ENCODE data around the gene C6orf163. TPM values are rescaled to one million over a fixed set of nuclear protein-coding genes. Genes with fewer than 3 reads are reported as not detected.
"Not testable (repeated sequence)": the region's sequence is repeated elsewhere in the genome, so short reads cannot be mapped to it uniquely, and the experiment has no call there.

Gene C6orf163
- 3.1 TPM for polyA plus RNA-seq
- long read RNA-seq, donor 1, result 0 reads
- long read RNA-seq, donor 2, result 0 reads
- long read RNA-seq, donor 3, result 0 reads
- long read RNA-seq, donor 4, result 0 reads
- long read RNA-seq, donor 5, result 0 reads
- long read RNA-seq, donor 6, result 0 reads
- long read RNA-seq, donor 7, result 0 reads
- long read RNA-seq, donor 8, result 0 reads
- long read RNA-seq, donor 9, result 0 reads
- long read RNA-seq, donor 10, partial matches to known transcripts, result 0 of 1 reads
- long read RNA-seq, donor 10, other reads (novel, unspliced or antisense), result 0 of 1 reads
- long read RNA-seq, donor 11, result 0 reads

DNA sequence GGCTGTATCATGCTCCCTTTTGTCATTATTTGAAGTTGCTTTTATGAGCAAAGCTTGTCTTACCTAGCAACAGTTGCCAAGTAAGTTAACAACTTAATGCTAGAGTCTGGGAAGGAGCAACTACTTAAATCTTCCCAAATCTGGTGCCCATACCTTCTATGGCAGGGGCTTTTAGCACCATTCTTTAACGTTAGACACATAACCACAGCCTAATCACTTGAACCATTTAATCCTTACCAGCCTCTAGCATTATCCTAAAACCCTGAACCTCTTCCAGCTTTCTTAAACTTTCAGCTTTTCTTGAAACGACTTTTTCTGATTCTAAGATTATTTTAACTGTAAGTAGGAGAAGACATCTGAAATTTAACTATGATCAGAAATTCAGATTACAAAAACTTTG lies at the start of gene C6orf163:
C6orf163 (plus strand) TSS at position 83 of the 400 bp plus-strand sequence; CDS start at position 370, 287 bp downstream.
- WGBS (ENCODE audit: insufficient coverage, low lambda C conversion rate), result 89% methylated on average over 2 of the region's 2 CpGs

DNA sequence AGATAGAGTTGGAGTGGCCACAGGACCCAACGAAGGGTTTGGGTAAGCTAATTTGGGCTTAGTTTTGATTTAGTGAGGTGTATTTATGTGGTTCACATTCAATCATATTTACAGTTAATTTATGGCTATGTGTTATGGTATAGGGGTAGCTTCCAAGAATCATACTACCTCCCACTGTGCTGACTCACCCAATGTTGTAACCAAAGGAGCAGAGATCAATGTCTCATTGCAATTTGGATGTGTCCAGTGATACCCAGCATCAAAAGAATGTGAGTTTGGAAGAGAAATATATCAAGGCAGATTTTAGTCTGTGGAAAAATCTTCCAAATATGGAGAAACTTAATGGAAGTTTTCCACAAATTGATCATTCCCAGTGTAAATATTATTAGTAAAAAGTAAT lies 47.5 kb upstream of the C6orf163 start:
- no CpG with 5 or more reads among the region's 1 CpG for WGBS (ENCODE audit: insufficient coverage, low lambda C conversion rate)
- Histone ChIP-seq H3K4me1 (ENCODE audit: control insufficient read depth, insufficient read depth, low read length) (no peaks in the 10 kb centered on the region), H3K9me3 (ENCODE audit: control insufficient read depth, low read depth, low read length) (no peaks in the 10 kb centered on the region), H3K4me3 (ENCODE audit: low read length) (no peak overlapping the region), H3K27me3 (ENCODE audit: control insufficient read depth, insufficient read depth, low read length) (peaks cover 9% of the 10 kb centered on the region), H3K36me3 (ENCODE audit: control insufficient read depth, insufficient read depth, low read length) (no peaks in the 10 kb centered on the region), H3K27ac (ENCODE audit: low read length) (no peak overlapping the region)
- DNase-seq, result no peak

More for the DNA sequence above, at the start of gene C6orf163:
- DNase-seq, result no peak
- H3K4me1 ChIP-seq (ENCODE audit: control insufficient read depth, insufficient read depth, low read length), result peaks cover 7% of the 10 kb centered on the region
- H3K27me3 ChIP-seq (ENCODE audit: control insufficient read depth, insufficient read depth, low read length), result no peaks in the 10 kb centered on the region
- no peak within 1 kb of the TSS for H3K27ac ChIP-seq (ENCODE audit: low read length)
- H3K36me3 ChIP-seq (ENCODE audit: control insufficient read depth, insufficient read depth, low read length), result no peaks in the 10 kb centered on the region
- H3K4me3 ChIP-seq (ENCODE audit: low read length), result no peak within 1 kb of the TSS
- no peaks in the 10 kb centered on the region for H3K9me3 ChIP-seq (ENCODE audit: control insufficient read depth, low read depth, low read length)

DNA sequence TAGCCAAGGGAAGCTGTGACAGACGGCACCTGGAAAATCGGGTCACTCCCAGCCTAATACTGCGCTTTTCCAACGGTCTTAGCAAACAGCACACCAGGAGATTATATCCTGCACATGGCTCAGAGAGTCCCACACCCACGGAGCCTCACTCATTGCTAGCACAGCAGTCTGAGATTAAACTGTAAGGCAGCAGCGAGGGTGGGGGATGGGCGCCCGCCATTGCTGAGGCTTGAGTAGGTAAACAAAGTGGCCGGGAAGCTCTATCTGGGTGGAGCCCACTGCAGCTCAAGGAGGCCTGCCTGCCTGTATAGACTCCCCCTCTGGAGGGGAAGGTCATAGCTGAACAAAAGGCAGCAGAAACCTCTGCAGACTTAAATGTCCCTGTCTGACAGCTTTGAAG lies 43.3 kb upstream of the C6orf163 start:
- H3K4me1 ChIP-seq (ENCODE audit: control insufficient read depth, insufficient read depth, low read length); H3K27me3 ChIP-seq (ENCODE audit: control insufficient read depth, insufficient read depth, low read length); H3K27ac ChIP-seq (ENCODE audit: low read length); DNase-seq; H3K9me3 ChIP-seq (ENCODE audit: control insufficient read depth, low read depth, low read length); H3K4me3 ChIP-seq (ENCODE audit: low read length); H3K36me3 ChIP-seq (ENCODE audit: control insufficient read depth, insufficient read depth, low read length): not testable (repeated sequence)
- no CpG with 5 or more reads among the region's 9 CpGs for WGBS (ENCODE audit: insufficient coverage, low lambda C conversion rate)

DNA sequence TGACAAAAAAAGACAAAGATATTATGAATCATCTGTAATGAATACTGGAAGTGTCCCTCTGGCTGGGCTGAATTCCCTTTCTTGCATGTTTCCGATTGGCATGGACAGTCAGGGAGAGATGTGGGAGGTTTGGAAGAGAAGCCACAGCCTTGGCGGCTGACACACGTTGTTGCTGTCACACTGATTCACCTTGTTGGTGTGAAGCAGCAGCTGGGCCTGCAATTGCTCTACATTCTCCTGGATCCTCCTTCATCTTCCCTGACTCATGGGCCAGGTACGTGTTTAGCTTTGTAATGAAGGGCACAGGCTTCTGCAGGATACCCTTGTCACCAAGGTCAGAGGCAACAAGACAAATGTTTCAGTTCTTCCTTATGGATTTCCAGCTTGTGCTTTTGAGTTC lies 35.6 kb upstream of the C6orf163 start:
- Histone ChIP-seq H3K36me3 (ENCODE audit: control insufficient read depth, insufficient read depth, low read length) (no peaks in the 10 kb centered on the region), H3K27me3 (ENCODE audit: control insufficient read depth, insufficient read depth, low read length) (no peaks in the 10 kb centered on the region), H3K9me3 (ENCODE audit: control insufficient read depth, low read depth, low read length) (no peaks in the 10 kb centered on the region), H3K27ac (ENCODE audit: low read length) (no peak overlapping the region), H3K4me1 (ENCODE audit: control insufficient read depth, insufficient read depth, low read length) (no peaks in the 10 kb centered on the region), H3K4me3 (ENCODE audit: low read length) (no peak overlapping the region)
- no CpG with 5 or more reads among the region's 4 CpGs for WGBS (ENCODE audit: insufficient coverage, low lambda C conversion rate)
- no peak for DNase-seq

DNA sequence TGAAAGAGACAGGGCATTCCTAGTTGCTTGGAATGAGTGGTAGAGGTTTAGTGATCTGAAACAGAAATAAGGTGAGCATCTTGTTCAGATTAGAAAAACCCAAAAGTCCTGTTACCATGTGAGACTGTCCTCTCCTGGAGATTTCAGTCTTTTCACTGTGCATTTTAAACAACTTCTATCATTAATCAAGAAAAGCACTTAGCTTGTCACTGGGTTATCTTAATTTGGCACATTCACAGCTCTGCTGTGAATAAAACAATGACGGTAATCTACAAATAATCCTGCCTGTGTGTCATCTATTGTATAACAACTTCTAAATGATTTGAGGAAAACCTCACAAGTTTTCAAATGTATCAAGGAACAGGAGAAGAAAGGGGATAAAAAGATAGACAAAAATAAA lies 31.8 kb upstream of the C6orf163 start:
- no peaks in the 10 kb centered on the region for H3K9me3 ChIP-seq (ENCODE audit: control insufficient read depth, low read depth, low read length)
- H3K4me3 ChIP-seq (ENCODE audit: low read length), result no peak overlapping the region
- H3K36me3 ChIP-seq (ENCODE audit: control insufficient read depth, insufficient read depth, low read length), result no peaks in the 10 kb centered on the region
- DNase-seq, result no peak
- no CpG with 5 or more reads among the region's 1 CpG for WGBS (ENCODE audit: insufficient coverage, low lambda C conversion rate)
- no peaks in the 10 kb centered on the region for H3K4me1 ChIP-seq (ENCODE audit: control insufficient read depth, insufficient read depth, low read length)
- no peaks in the 10 kb centered on the region for H3K27me3 ChIP-seq (ENCODE audit: control insufficient read depth, insufficient read depth, low read length)
- H3K27ac ChIP-seq (ENCODE audit: low read length), result no peak overlapping the region

DNA sequence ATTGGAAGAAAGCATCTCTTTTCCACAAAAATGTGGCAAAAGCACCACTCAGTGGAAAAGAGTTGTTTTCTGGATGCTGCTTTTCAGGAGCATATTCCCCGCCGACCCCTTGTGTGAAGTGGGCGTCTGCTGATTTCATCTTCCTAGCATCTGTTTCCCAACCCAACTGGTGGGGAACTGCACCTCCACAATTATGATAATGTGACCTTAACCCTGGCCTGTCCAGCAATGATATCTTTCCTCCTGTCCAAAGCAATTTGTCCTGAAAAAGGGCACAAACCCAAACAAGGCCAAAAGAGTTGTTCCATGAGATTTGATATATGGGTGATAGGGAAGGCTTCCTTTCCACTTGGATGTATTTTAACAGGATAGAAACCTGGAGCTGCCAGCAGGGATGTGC lies 29.5 kb upstream of the C6orf163 start:
- no peaks in the 10 kb centered on the region for H3K9me3 ChIP-seq (ENCODE audit: control insufficient read depth, low read depth, low read length)
- no peaks in the 10 kb centered on the region for H3K4me1 ChIP-seq (ENCODE audit: control insufficient read depth, insufficient read depth, low read length)
- no peak overlapping the region for H3K4me3 ChIP-seq (ENCODE audit: low read length)
- no peaks in the 10 kb centered on the region for H3K27me3 ChIP-seq (ENCODE audit: control insufficient read depth, insufficient read depth, low read length)
- DNase-seq, result no peak
- WGBS (ENCODE audit: insufficient coverage, low lambda C conversion rate), result no CpG with 5 or more reads among the region's 3 CpGs
- no peak overlapping the region for H3K27ac ChIP-seq (ENCODE audit: low read length)
- no peaks in the 10 kb centered on the region for H3K36me3 ChIP-seq (ENCODE audit: control insufficient read depth, insufficient read depth, low read length)

DNA sequence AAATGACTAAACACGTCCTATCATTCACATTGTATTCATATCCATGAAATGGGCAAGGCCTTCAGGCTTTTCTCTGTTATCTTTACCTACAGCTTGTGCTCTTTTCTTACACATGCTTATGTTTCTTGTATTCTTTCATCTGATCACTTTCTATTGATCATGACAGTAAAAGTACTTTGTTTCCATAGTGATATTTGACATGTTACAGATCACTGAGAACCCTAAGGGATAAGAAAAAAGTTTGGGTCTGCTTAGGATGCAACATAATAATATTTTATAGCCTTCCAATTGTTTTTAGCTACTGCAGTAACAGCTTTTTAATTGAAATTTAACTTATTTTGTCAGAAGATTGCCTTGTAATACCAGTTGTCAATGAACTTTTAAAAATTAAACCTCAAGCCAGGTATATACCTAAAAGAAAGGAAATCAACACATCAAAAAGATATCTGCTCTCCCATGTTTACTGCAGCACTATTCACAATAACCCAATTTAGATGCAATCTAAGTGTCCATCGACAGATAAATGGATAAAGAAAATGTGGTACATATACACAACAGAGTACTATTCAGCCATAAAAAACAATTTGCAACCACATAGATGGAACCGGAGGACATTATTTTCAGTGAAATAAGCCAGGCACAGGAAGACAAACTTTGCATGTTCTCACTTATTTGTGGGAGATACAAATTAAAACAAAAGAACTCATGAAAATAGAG lies 25.2 kb upstream of the C6orf163 start:
- Histone ChIP-seq H3K27ac (ENCODE audit: low read length) (no peak overlapping the region), H3K9me3 (ENCODE audit: control insufficient read depth, low read depth, low read length) (no peaks in the 10 kb centered on the region), H3K4me3 (ENCODE audit: low read length) (no peak overlapping the region), H3K36me3 (ENCODE audit: control insufficient read depth, insufficient read depth, low read length) (no peaks in the 10 kb centered on the region), H3K4me1 (ENCODE audit: control insufficient read depth, insufficient read depth, low read length) (no peaks in the 10 kb centered on the region), H3K27me3 (ENCODE audit: control insufficient read depth, insufficient read depth, low read length) (no peaks in the 10 kb centered on the region)
- 83% methylated on average over 2 of the region's 3 CpGs for WGBS (ENCODE audit: insufficient coverage, low lambda C conversion rate)
- DNase-seq, result no peak

DNA sequence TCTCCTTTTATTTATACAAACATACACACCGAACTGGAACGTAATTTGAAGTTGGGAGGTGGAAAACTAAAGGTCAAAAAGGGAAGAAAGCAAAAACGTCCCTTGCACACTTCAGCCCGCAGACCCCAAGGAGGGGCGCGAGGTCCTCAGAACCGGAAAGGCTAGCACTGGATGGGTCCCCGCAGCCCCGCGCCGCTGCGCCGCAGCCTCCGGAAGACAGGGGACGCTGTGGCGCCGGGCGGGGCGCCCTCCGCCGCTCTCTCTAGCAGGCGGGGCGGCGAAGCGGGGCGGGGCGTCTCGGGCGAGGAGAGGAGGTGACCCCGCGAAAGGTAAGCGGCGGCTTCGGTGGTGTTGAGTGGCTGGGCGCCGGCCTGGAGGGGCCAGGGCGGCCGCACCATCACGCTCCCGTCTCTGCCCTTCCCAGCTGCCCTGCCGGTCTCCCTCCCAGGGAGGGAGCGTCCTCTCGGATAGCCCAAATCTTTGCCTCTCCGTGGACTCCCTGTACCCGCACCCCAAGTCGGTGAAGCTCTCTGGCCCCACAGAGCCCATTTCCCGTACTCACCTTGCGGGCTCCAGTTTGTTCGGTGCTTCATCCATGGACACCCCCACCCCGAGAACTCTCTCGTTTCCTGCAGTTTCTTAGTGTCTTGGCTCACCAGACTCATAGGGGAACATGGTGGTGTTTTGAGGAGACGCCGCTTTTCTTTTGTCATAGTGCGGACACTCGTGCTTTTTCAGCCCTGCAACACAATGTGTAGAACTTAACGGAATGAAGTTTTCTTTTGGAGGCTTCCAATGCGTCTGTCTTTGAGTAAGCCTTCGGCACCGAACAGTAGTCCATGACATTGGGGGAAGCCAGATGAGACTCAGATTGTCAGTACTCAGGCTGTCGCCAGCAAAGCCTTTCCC lies 22.1 kb upstream of the C6orf163 start, which contains the start of gene SMIM8:
SMIM8 (plus strand) TSS at position 285 of the 909 bp plus-strand sequence. CDS start 14,444 bp downstream, outside the sequence.
- Histone ChIP-seq H3K36me3 (ENCODE audit: control insufficient read depth, insufficient read depth, low read length) (no peaks in the 10 kb centered on the region), H3K27ac (ENCODE audit: low read length) (peak within 1 kb of the TSS; percentile 65), H3K27me3 (ENCODE audit: control insufficient read depth, insufficient read depth, low read length) (no peaks in the 10 kb centered on the region), H3K4me3 (ENCODE audit: low read length) (peak within 1 kb of the TSS; percentile 96), H3K4me1 (ENCODE audit: control insufficient read depth, insufficient read depth, low read length) (no peaks in the 10 kb centered on the region), H3K9me3 (ENCODE audit: control insufficient read depth, low read depth, low read length) (no peaks in the 10 kb centered on the region)
- peak; percentile 71 to 88 for DNase-seq
- WGBS (ENCODE audit: insufficient coverage, low lambda C conversion rate), result no CpG with 5 or more reads among the region's 60 CpGs

DNA sequence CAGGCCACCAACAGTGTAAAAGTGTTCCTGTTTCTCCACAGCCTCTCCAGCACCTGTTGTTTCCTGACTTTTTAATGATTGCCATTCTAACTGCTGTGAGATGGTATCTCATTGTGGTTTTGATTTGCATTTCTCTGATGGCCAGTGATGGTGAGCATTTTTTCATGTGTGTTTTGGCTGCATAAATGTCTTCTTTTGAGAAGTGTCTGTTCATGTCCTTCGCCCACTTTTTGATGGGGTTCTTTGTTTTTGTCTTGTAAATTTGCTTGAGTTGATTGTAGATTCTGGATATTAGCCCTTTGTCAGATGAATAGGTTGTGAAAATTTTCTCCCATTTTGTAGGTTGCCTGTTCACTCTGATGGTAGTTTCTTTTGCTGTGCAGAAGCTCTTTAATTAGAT lies 20.7 kb upstream of the C6orf163 start:
- H3K9me3 ChIP-seq (ENCODE audit: control insufficient read depth, low read depth, low read length); H3K27ac ChIP-seq (ENCODE audit: low read length); H3K4me3 ChIP-seq (ENCODE audit: low read length); H3K27me3 ChIP-seq (ENCODE audit: control insufficient read depth, insufficient read depth, low read length); H3K4me1 ChIP-seq (ENCODE audit: control insufficient read depth, insufficient read depth, low read length); DNase-seq; H3K36me3 ChIP-seq (ENCODE audit: control insufficient read depth, insufficient read depth, low read length): not testable (repeated sequence)
- no CpG with 5 or more reads among the region's 1 CpG for WGBS (ENCODE audit: insufficient coverage, low lambda C conversion rate)

DNA sequence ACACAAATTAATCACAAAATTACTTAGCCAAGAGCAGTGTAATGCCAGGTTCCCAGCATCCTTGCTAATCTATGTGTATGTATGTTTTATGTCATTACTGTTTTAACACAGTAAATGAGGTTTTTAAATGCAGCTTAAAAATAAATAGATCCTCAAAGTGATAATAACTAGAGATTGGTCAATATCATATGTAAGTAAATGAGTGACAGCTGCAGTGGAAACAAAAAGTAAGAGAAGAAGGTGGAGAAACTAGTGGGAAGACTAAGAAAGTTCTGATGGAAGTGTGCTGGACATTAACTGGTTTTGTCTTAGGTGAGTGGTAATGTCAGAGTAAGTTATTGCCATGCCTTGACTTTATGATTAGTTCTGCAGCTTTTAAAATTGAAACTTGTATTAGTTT lies 13.7 kb upstream of the C6orf163 start:
- no peaks in the 10 kb centered on the region for H3K36me3 ChIP-seq (ENCODE audit: control insufficient read depth, insufficient read depth, low read length)
- no peak overlapping the region for H3K27ac ChIP-seq (ENCODE audit: low read length)
- H3K27me3 ChIP-seq (ENCODE audit: control insufficient read depth, insufficient read depth, low read length), result no peaks in the 10 kb centered on the region
- no peaks in the 10 kb centered on the region for H3K4me1 ChIP-seq (ENCODE audit: control insufficient read depth, insufficient read depth, low read length)
- H3K9me3 ChIP-seq (ENCODE audit: control insufficient read depth, low read depth, low read length), result no peaks in the 10 kb centered on the region
- no peak overlapping the region for H3K4me3 ChIP-seq (ENCODE audit: low read length)
- no peak for DNase-seq

Measured in large intestine (tissue), 12 donors.